Epidermal melanocyte (primary cell): ENCODE measurements around the gene RFX8.
A peak's percentile ranks its signal among the peaks of the same experiment; 100 is the strongest.
"Not testable (repeated sequence)": the region's sequence is repeated elsewhere in the genome, so short reads cannot be mapped to it uniquely, and the experiment has no call there.

Experiments used
- DNase-seq: peaks from one replicate; pipeline ENCODE4 v3.0.0; 2011; ENCODE audit warnings: low spot score; ENCODE audit not compliant: insufficient read length

Gene RFX8

DNA sequence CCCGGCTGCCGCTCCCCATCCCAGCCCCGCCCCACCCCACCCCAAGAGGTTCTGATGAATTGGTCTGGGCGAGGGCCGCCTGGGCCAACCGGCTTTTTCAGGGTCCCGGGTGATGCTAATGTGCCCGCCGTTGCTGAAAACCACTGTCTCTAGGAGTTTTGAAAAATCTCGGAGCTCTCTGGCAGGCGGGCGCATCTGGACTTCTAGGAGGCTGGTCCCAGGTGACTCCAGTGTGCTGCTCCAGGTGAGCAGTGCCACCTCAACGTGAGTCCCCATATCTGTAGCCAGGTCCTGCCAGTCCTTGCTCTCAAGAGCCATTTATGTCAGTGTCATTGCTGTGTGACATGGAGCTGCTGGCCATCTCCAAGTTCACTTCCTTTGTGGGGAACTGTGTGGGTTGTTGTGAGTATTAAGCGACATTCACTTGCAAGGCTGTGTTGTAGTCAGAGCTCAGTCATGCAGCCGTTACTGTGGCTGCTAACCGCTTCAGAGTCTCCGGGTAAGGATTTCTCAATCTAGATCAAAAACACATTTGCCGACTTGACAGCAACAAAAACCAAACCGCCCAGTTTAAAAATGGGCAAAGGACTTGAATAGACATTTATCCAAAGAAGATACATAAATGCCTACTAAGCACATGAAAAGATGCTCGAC is at the start of gene RFX8:
TSS of gene RFX8 (minus strand) at position 382 of the 654 bp plus-strand sequence. CDS start 8,264 bp downstream, outside the sequence.
- peak; percentile 60 for DNase-seq

DNA sequence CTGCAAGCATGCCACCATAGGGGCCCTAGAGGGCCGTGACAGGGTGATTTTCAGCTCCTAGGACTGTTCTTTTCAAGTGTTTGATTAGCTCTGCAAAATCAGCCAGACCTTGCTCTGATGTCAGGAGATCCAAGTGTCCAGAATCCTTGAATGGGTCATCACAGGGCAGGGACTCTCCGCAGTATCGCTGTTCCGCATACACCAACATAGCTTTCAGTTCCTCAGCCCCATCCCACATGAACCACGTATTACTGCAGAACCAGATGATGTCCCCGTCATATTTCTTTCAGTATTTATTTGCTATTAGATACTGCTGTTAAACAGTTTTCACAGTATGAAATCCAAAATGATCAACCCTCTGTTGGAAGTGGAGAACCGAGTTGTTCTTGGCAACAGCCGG is 46.6 kb upstream of the RFX8 start:
- no peak for DNase-seq

DNA sequence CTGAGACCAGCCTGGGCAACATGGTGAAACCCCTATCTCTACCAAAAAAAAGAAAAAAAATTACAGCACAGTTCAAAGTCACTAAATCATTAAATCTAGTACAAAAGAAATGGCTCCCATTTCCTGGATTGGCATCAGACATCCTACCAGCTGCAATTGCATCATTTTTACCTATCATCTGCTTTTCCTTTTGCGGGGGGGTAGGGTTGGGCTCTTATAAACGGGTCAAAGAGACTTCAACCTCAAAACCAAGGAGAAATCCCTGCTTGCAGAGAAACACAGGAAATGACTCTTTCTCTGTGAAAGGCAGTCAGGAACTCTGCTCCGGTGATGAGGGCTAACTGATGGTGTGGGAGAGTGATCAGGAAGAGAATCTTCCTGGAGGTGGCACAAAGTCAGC is 45.3 kb upstream of the RFX8 start:
- DNase-seq = no peak

DNA sequence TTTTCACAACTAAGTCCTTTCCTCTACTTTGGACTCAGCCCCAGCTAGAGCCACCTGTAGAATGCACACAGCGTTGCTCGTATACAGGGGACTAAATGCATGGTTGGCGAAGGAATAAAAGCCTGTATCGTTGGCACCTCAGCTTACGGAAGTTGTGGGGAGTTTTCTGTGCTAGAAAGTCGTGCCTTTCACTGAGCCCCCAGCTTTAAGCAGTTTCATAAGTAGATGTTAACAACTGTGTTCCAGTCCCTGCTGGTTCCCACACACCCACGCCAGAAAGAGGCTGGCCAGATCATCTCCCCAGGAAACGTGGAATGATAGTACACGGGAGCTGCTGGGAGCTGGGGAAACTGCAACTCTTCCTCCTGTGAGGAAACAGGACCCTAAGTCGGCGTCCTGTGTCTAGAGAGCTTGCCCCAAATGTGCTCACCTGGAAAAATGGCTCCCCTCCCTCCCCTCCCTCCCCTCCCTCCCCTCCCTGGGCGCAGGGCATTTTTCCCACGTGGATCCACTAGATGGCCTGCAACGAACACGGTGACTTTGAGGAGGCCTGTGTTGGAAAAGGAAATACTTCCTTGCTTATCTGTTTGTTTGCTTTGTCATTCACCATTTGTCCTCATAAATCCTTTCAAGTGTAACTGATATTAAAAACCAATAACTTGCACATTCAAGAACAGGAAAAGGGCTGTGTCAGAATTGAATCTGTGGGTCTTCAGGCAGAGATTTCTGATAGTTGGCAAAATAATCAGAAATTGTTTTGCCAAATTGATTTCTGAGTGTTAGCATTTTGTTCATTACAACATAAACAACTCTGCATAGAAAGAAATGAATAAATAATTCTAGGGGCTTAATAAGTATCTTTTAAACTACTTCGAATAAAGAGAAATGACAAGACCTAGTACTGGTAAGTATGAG is 43.9 kb upstream of the RFX8 start:
- no peak for DNase-seq

DNA sequence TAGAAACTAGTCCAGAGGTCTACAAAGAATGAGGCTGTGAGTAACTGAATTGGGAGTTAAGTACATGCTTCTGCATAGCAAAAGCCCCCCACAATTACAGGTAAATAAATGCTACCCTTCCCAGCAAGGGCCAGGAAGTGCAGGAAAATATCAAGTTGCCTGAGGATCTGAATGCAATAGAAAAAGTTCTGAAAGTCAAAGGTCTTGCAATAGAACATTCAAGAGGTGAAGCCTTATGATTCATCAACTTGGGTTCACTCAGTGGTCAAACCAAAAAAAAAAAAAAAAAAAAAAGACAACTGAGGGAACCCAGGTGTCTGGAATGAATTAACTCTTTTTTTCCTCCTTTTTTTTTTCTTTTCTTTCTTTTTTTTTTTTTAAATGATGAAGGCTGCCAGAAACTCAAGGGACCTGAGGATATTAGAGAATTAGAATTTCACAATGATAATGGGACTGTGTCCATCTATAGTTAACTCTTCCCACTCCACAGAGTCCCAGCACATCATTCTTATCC is 42.9 kb upstream of the RFX8 start:
- DNase-seq = no peak

DNA sequence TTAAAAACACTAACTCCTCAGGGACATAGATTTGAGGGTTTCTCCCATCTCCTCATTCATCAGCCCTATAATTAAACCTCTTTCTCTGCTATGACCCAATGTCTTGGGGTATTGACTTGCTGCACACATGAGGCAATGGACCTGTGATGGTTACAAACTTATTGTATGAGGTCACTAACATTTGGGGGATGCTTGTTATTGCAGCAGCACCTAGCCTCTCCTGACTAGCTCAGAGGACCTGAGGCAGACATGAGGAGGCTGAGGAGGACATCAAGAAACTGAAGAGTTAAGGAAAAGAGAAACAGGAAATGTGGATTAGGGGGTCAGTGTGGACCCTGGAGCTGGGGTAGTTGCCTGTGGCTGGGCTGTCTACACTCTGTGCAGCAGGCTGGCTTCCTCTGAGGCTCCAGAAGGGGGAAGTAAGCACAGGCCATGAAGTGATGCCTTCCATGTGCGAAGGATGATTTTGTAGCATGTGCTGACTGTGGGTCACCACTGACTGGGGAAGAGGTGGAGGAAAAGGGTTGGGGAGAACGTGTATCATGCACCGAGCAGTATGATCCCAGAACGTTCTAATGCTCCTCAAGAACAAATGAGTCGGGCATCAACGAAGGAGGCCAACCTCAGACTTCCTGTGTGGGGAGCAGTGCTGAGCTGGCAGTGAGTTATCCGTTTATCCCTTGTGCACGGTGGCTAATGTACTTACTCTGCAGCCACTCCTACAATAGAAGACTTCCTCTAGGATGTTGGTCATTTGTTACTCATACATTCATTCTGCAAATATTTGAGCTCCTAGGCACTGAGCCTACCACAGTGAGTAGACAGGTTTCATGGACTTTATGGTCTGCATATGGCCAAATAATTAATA is 42.1 kb upstream of the RFX8 start:
- no peak for DNase-seq

DNA sequence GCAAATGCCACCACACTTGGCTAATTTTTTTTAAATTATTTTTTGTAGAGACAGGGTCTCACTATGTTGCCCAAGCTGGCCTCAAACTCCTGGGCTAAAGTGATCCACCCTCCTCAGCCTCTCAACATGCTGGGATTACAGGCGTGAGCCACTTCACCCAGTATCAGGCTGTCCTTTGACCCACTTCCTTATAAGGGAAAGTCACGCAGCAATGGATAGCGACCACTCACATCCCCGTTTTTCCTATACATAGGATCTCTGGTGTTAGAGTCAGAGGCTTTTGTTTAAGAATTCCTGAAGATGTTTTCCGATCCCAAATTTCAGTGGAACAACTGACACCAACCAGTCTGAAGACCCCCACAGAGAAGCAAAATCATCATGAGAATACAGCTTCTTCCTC is 41.4 kb upstream of the RFX8 start:
- DNase-seq = no peak

DNA sequence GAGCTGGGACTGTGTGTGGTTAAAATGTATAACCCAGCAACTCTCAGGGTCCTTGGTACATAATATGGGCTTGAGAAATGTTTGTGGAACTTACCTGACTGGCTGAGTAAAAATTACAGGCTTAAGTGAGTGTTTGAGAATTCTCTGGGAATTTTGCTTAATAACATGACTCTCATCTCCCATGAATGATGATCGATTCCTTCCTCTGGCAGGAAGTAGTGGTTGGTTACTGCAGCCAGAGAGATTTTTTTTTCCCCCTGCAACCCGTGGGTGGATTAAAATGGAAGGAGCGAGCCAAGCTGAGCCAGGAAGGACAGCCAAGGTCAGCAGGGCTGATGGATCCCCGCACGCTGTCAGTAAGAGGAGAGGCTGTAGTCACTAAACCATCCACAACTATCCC is 40.6 kb upstream of the RFX8 start:
- DNase-seq = no peak

DNA sequence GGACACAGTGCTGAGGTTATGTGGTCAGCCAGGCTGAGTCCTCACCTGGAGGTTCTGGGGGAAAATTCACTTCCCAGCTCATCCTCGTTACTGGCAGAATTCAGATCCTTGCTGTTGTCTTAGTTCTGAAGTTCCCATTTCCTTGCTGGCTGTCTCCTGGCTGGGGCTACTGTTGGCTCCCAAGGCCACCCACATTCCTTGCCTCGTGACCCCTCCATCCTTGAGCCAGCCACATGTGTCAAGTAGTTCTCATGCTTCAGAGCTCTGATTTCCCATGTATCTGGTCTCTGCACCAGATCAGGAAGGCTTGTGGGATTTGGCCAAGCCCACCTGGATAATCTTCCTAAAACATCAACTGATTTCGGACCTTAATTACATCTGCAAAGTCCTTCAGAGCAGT is 38.1 kb upstream of the RFX8 start:
- no peak for DNase-seq

DNA sequence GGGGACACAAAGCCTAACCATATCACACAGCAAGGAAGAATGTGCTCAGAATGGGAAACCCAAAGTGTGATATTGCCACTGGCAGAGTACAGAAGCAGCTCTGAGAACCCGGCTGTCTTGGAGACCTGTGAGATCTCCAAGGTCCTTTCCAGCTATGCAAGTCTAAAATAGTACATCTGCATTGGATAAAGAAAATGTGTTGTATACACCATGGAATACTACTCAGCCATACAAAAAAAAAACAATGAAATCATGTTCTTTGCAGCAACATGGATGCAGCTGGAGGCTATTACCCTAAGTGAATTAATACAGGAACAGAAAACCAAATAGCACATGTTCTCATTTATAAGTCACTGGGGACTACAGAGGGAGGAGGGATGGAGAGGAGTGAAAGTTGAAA is 36.5 kb upstream of the RFX8 start:
- DNase-seq = no peak

DNA sequence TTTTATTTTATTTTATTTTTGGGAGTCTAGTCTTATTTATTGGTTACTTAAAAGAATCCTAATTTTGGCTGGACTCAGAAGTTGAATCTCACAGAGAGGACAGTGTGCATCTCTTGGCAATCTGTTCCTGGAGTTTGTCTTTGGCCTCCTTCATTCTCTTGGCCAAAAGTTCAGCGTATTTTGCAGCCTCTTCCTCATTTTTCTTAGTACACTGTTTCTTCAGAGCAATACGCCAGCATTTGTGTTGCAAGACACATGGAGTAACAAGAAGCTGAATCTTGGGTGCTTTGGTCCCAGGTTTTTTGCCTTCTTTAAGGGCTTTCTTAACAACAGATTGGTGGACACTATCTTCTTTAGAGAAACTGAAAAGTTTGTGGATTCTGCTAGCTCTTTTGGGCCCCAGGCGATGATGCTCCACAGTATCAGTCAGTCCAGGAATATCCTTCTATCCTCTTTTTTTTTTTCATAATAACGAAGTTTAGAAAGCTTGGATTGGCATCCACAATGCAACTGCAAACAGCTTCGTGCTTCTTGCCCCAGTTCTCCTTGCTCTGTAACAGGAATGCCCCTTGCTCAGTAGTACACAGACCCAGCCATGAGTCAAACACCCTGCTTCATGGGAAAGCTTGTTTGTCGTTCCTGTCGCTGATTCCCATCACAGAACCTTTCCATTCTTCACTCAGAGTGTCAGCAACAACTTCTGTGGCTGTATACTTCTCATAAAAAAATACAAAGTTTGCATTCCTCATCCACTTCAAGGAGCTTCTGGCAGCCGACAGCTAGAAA is 34.8 kb upstream of the RFX8 start:
- DNase-seq = no peak

DNA sequence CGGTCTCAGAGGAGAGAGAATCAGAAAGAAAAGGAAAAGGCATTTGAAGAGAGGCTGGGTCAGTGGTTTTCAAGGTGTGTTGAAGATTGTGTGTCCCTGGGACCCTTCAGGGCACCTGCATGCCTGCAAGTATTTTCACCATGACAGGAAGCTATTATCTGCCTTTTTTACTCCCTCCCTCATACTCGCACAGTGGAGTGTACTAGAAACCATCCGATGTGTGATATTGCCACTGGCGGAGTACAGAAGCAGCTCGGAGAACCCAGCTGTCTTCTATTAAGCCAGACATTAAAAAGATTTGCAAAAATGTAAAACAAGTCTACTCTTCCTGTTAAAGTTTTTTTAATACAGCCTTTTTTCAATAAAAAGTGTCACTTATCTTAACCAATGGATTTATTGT is 33.7 kb upstream of the RFX8 start:
- no peak for DNase-seq

DNA sequence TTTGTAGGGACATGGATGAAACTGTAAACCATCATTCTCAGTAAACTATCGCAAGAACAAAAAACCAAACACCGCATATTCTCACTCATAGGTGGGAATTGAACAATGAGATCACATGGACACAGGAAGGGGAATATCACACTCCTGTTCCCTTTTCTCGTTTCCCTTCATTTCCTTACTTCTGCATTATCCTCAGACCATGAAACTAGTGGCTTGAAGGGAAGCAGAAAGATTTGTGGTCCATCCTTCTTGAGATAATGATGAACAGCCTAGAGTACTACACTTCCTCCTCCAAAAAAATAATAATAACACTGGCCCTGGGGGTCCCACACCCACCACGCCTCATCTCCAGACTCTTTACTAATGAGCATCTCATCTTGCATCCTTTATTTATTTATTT is 30.4 kb upstream of the RFX8 start:
- not testable (repeated sequence) for DNase-seq

DNA sequence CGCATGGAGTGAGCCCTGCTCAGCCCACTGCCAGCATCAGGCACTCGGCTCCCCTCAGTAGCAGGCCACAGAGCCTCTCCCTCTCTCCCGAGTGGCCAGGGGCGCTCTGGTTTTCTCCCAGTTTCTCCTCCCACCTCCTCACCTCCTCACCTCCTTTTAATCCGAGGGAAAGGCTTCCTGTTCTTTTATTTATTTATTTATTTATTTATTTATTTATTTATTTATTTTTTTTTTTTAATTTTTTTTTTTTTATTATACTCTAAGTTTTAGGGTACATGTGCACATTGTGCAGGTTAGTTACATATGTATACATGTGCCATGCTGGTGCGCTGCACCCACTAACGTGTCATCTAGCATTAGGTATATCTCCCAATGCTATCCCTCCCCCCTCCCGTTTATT is 29.8 kb upstream of the RFX8 start:
- not testable (repeated sequence) for DNase-seq

DNA sequence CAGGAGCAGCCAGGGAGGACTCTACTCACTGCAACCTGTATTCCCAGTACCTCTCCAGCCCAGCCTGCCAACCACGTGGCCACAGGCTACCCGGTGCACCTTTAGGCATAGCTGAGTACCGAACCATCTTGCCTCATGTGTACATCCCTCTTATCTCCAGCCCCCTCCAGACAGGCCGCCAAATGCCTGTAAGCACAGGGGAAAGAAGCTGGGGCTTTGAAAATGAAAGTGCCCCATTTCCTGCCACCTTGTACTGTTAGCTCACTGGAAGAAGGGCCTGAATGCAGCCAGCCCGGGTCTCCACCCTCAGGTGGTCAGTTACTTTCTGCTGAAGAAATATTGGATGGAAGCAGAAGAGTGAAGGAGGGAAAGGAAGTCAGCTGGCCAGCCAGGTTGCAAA is 27.2 kb upstream of the RFX8 start:
- DNase-seq = no peak

DNA sequence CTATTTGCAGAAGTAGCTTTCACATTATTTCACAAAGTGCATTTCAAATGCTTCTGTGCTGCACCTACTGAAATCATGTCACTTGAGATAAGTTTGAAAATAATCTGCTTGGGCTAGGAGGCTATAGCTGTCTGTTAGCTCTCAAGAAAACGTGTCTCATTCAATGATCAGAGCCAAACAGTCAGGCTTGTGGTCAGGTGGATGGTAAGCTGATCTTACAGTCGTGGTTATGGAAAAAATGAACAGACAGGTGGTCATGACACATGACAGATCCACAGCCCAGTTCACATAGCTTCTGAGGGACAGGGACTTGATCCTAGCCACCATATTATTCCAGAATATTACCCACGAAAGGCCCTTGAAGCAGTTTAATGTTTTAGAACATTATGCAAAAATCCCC is 26.5 kb upstream of the RFX8 start:
- no peak for DNase-seq

DNA sequence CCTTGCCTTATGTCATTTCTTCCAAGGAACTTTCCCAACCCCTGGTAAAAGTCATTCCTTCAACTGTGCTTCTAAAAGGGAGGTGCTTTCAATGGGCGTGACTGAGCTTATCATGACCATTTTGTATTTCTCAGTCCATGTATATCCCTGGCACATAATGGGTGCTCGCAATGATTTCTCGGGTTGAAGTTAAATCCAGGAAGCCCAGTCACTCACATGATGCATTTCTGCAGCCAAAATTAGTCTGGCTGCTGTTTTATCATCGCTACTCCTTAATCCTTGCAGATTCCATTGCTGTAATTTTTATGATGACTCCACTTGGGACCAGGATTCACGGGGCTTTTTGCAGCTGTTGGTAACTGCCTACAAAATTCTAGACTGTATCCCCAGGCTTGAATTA is 25.9 kb upstream of the RFX8 start:
- DNase-seq = no peak

DNA sequence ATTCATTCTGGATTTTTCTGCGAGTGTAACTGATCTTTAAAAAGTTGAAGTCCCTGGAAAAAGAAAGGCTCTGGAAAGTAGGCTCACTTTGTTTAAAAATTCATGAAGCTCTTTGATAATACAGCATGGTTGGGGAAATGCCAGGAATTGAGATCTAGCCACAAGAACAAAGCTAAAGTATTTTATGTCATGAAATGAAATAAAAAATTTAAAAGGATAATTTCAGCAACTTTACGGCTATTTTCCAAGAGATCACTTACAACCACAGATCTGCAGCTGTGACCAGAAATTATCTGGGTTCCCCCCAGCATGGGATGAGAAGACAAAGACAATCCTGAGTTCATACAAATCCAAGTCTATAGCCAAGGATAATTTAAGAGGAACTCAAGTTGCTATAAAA is 25.3 kb upstream of the RFX8 start:
- DNase-seq = no peak

DNA sequence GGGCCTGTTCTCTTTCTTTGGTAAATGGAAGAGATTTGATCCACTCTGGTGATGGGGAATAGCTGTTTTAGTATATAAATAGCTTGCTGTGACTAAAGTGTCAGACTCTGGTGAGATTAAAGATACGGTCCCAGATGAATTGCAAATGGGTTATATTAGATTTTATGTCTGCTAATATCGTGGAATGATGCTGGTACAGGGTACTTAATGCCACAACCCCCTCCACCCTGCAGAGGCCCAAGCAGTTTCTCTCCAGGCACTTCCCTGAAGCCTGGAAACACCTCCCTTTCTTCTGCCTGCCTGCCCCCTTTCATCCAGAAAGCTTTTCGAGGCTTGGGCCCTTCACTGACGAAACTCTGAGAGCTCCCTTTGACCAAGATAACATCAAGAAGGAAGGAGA is 21.4 kb upstream of the RFX8 start:
- no peak for DNase-seq

DNA sequence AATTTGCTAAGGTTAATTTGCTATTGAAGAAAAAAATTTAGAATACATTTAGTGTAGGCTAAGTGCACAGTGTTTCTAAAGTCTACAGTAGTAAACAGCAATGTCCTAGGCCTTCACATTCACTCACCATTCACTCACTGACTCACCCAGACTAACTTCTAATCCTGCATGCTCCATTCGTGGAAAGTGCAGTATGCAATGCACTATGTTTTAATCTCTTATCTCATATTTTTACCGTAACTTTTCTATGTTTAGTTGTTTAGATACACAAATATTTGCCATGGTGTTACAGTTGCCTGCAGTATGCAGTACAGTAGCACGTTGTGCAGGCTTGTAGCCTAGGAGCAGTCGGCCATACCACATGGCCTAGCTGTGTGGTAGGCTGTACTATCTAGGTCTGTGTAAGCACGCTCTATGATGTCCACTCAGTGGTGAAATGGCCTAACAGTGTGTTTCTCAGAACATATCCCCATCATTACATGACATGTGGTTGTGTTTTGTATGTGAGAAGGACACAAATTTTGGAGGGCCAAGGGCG is 18.1 kb upstream of the RFX8 start:
- no peak for DNase-seq

DNA sequence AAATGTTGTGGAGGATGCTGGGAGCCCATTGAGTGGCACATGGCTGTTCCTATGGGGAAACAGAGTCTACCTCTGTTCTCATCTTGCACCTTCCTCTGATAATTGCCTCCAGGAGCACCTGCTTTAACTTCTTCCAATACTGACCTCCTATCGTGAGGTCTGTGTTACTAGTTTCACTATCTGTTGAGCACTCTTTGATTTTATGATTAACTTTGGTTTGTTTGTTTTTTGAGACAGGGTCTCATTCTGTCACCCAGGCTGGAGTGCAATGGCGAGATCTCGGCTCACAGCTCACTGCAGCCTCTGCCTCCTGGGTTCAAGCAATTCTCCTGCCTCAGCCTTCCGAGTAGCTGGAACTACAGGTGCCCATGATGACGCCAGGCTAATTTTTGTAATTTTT is 12.1 kb upstream of the RFX8 start:
- DNase-seq = no peak
